ENCODE results near the gene SLC35B1. TPM values are rescaled to one million over a fixed set of nuclear protein-coding genes. Genes with fewer than 3 reads are reported as not detected.

SLC35B1 gene
- total and polyA plus RNA-seq, 11 donors: 50.3 to 137 (median 66.2) TPM

- intact Hi-C loops (cut with DNase I): no loop called here
Measured at GRCh38 chr17:49681106-49681979, 26.4 kb downstream of the SLC35B1 start.

DNA sequence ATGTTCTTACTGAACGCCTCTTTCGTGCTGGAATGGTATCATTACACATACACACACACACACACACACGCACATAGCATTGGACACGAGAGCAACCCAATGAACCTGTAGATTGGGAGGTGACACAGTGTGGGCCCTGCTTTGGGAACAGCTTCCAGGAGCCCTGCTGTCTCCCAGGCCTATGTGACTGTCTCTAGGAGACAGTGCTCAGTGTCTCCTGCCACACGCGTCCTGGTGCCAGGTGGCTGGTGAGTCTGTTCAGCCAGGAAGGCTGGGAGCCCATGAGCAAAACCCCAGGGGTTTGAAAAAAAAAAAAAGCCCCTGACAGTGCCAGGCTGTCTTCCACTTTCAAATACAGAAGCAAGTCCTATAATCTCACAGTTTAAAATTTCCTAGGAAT is 27.4 kb downstream of the SLC35B1 start:
- DNase-seq (no peak), ATAC-seq (no peak)
- peaks cover 0 to 5% (median 0%) of the 10 kb centered on the region in 9 donors for H3K36me3 ChIP-seq
- H3K9me3 ChIP-seq: no peaks in the 10 kb centered on the region
- H3K27ac ChIP-seq: peak overlapping the region in 1 of 12 donors; percentile 17
- peaks cover 0 to 38% (median 18%) of the 10 kb centered on the region in 12 donors for H3K4me1 ChIP-seq
- no peak overlapping the region for H3K4me3 ChIP-seq
- 64 to 76% (median 70%) methylated on average over 6 of the region's 6 CpGs for WGBS, 4 donors
- TF ChIP-seq, protein P1, sequence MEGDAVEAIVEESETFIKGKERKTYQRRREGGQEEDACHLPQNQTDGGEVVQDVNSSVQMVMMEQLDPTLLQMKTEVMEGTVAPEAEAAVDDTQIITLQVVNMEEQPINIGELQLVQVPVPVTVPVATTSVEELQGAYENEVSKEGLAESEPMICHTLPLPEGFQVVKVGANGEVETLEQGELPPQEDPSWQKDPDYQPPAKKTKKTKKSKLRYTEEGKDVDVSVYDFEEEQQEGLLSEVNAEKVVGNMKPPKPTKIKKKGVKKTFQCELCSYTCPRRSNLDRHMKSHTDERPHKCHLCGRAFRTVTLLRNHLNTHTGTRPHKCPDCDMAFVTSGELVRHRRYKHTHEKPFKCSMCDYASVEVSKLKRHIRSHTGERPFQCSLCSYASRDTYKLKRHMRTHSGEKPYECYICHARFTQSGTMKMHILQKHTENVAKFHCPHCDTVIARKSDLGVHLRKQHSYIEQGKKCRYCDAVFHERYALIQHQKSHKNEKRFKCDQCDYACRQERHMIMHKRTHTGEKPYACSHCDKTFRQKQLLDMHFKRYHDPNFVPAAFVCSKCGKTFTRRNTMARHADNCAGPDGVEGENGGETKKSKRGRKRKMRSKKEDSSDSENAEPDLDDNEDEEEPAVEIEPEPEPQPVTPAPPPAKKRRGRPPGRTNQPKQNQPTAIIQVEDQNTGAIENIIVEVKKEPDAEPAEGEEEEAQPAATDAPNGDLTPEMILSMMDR (IDR thresholded peaks at IDR 0.05): no peak
- no peak for TF ChIP-seq POLR2A (IDR thresholded peaks at IDR 0.05)
- H3K27me3 ChIP-seq: no peaks in the 10 kb centered on the region
- intact Hi-C loops (cut with DNase I): no loop called here

More at GRCh38 chr17:49681106-49681979, 26.4 kb downstream of the SLC35B1 start:
- WGBS, 4 donors: 69 to 75% (median 71%) methylated on average over 9 of the region's 9 CpGs
- Histone ChIP-seq H3K27me3 (no peaks in the 10 kb centered on the region), H3K4me1 (peaks cover 0 to 27% (median 8%) of the 10 kb centered on the region in 12 donors), H3K27ac (peak overlapping the region in 2 of 12 donors; percentile 11 to 52), H3K9me3 (no peaks in the 10 kb centered on the region), H3K36me3 (no peaks in the 10 kb centered on the region), H3K4me3 (no peak overlapping the region)
- ATAC-seq (no peak), DNase-seq (no peak)
- TF ChIP-seq, protein P1 (IDR thresholded peaks at IDR 0.05): no peak
- no peak for TF ChIP-seq POLR2A (IDR thresholded peaks at IDR 0.05)

GRCh38 chr17:49677933-49678847 is 29.6 kb downstream of the SLC35B1 start, which contains the start of gene SPOP:
SPOP (minus strand) TSS chr17:49678097; CDS start chr17:49622810, 55,287 bp downstream.
- H3K4me1 ChIP-seq: peaks cover 0 to 59% (median 35%) of the 10 kb centered on the region in 12 donors
- peak in 1 of 2 donors; percentile 49 for TF ChIP-seq POLR2A (IDR thresholded peaks at IDR 0.05)
- TF ChIP-seq, protein P1 (IDR thresholded peaks at IDR 0.05): peak in 1 of 12 donors; percentile 11
- ATAC-seq (peak; percentile 98 to 99 (median 99)), DNase-seq (peak; percentile 99 to 100 (median 100))
- intact Hi-C loops (cut with DNase I): loop anchor here in 9 of 10 donors (2.0 to 10.0 kb wide), 7 partner anchors 31 to 63 kb away; no protein-coding TSS in a partner anchor
- peaks cover 0 to 27% (median 7%) of the 10 kb centered on the region in 9 donors for H3K36me3 ChIP-seq
- WGBS, 4 donors: 15 to 17% (median 15%) methylated on average over 50 to 53 of the region's 53 CpGs
- H3K4me3 ChIP-seq: peak within 1 kb of the TSS; percentile 33 to 89 (median 76)
- H3K9me3 ChIP-seq: no peaks in the 10 kb centered on the region
- H3K27me3 ChIP-seq: no peaks in the 10 kb centered on the region
- H3K27ac ChIP-seq: peak within 1 kb of the TSS; percentile 90 to 99 (median 97)
